Hypothalamus (tissue), 51 donors: ENCODE data around the gene TAF15.
A peak's percentile ranks its signal among the peaks of the same experiment; 100 is the strongest.

Experiments
- DNase-seq, 51 donors: peaks; one replicate each; lab custom pipeline; 2025; lab: John Stamatoyannopoulos, UW

TAF15 gene

GRCh38 chr17:35867574-35867973 lies 58.3 kb downstream of the TAF15 start:
- DNase-seq = no peak

- DNase-seq = no peak
Measured at GRCh38 chr17:35868737-35869136, 59.5 kb downstream of the TAF15 start, which contains the start of gene HEATR9. TSS of gene HEATR9 (minus strand) at chr17:35868891. CDS start at chr17:35868742, 149 bp downstream.

- DNase-seq = no peak
Measured at GRCh38 chr17:35870906-35871819, 61.9 kb downstream of the TAF15 start.

- no peak for DNase-seq
Measured at GRCh38 chr17:35872196-35872980, 63.1 kb downstream of the TAF15 start.

GRCh38 chr17:35875072-35875799 lies 66.0 kb downstream of the TAF15 start:
- no peak for DNase-seq

GRCh38 chr17:35875800-35876139 lies 66.5 kb downstream of the TAF15 start:
- no peak for DNase-seq

- DNase-seq = no peak
Measured at GRCh38 chr17:35876534-35876933, 67.2 kb downstream of the TAF15 start.

- DNase-seq = no peak
Measured at GRCh38 chr17:35877345-35878029, 68.2 kb downstream of the TAF15 start.

- DNase-seq = no peak
Measured at GRCh38 chr17:35878361-35878760, 69.1 kb downstream of the TAF15 start.

GRCh38 chr17:35879773-35880654 lies 70.7 kb downstream of the TAF15 start, which contains the start of gene CCL5:
TSS of gene CCL5 (minus strand) at chr17:35880360.
- DNase-seq = no peak

- no peak for DNase-seq
Measured at GRCh38 chr17:35889241-35889640, 80.0 kb downstream of the TAF15 start.

GRCh38 chr17:35889818-35890773 lies 80.8 kb downstream of the TAF15 start:
- DNase-seq = peak in 5 of 51 donors; percentile 4 to 30 (median 11)

GRCh38 chr17:35890774-35891155 lies 81.5 kb downstream of the TAF15 start:
- DNase-seq = no peak

GRCh38 chr17:35891269-35891668 lies 82.0 kb downstream of the TAF15 start:
- no peak for DNase-seq

GRCh38 chr17:35892091-35893035 lies 83.1 kb downstream of the TAF15 start:
- DNase-seq = no peak

GRCh38 chr17:35893751-35894150 lies 84.5 kb downstream of the TAF15 start:
- DNase-seq = no peak

GRCh38 chr17:35894206-35894605 lies 84.9 kb downstream of the TAF15 start:
- DNase-seq = no peak
